ENCODE data around the gene RND2. TPM values are rescaled to one million over a fixed set of nuclear protein-coding genes. Genes with fewer than 3 reads are reported as not detected.

RND2 gene
- total and polyA plus RNA-seq, 9 of the 15 experiments (the other 6 are each of a cell fraction or from before 2014, with no cell fraction given): 0.15 to 1.9 (median 0.98) TPM

DNA sequence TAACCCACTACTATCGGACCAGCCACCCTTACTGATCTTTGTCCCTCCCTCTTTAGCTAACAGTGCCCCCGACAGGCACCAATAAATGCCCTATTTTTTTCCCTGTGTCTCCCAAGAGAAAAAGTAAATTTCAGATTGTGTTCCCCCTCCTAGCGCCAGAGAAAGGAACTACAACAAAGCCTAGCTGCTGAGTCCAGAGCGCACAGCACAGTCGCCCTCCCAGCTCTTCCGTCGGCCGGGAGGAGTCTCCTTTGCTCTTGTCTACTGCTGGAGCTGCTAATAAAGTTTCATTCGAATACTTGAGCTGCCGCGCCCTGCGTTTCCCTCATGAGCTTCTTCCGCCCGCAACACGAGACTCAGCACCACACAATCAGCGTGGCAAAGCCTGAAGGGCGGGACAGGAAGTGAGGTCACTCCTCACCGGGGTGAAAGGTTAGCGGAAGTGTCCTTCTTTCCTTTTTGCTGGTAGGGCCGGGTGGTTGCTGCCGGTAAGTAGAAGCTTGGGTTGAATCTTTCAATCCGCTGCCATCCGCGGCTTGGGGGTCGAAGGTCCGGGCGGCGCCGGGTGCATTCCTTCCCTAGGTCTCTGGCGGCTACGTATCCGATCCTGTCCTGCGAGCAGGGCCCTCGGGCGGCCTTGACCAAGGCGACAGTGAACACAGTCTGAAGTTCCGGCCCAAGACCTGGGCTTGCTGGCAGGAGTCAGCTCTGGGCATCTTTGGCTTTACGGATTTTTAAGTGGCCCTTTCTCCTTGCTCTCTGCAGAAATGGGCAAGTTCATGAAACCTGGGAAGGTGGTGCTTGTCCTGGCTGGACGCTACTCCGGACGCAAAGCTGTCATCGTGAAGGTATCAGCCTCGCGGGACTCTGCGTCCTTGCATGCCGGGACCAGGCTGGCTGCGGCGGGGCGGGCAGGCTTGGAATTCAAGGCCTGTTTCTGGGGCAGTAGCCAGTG lies 26.8 kb upstream of the RND2 start, which contains the start of gene RPL27 (continued):
- TF ChIP-seq, protein P1, sequence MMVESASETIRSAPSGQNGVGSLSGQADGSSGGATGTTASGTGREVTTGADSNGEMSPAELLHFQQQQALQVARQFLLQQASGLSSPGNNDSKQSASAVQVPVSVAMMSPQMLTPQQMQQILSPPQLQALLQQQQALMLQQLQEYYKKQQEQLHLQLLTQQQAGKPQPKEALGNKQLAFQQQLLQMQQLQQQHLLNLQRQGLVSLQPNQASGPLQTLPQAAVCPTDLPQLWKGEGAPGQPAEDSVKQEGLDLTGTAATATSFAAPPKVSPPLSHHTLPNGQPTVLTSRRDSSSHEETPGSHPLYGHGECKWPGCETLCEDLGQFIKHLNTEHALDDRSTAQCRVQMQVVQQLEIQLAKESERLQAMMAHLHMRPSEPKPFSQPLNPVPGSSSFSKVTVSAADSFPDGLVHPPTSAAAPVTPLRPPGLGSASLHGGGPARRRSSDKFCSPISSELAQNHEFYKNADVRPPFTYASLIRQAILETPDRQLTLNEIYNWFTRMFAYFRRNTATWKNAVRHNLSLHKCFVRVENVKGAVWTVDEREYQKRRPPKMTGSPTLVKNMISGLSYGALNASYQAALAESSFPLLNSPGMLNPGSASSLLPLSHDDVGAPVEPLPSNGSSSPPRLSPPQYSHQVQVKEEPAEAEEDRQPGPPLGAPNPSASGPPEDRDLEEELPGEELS (CRISPR knock-in tag; IDR thresholded peaks at IDR 0.05; ENCODE audit: borderline replicate concordance): no peak
- peak; percentile 29; the same call in 1 of the 2 replicates for TF ChIP-seq STAT5A (IDR thresholded peaks at IDR 0.05; ENCODE audit: borderline replicate concordance, low read length)
- TF ChIP-seq, protein P2, sequence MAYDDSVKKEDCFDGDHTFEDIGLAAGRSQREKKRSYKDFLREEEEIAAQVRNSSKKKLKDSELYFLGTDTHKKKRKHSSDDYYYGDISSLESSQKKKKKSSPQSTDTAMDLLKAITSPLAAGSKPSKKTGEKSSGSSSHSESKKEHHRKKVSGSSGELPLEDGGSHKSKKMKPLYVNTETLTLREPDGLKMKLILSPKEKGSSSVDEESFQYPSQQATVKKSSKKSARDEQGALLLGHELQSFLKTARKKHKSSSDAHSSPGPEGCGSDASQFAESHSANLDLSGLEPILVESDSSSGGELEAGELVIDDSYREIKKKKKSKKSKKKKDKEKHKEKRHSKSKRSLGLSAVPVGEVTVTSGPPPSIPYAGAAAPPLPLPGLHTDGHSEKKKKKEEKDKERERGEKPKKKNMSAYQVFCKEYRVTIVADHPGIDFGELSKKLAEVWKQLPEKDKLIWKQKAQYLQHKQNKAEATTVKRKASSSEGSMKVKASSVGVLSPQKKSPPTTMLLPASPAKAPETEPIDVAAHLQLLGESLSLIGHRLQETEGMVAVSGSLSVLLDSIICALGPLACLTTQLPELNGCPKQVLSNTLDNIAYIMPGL (CRISPR knock-in tag; IDR thresholded peaks at IDR 0.05): peak; percentile 90
- TF ChIP-seq, protein P3, sequence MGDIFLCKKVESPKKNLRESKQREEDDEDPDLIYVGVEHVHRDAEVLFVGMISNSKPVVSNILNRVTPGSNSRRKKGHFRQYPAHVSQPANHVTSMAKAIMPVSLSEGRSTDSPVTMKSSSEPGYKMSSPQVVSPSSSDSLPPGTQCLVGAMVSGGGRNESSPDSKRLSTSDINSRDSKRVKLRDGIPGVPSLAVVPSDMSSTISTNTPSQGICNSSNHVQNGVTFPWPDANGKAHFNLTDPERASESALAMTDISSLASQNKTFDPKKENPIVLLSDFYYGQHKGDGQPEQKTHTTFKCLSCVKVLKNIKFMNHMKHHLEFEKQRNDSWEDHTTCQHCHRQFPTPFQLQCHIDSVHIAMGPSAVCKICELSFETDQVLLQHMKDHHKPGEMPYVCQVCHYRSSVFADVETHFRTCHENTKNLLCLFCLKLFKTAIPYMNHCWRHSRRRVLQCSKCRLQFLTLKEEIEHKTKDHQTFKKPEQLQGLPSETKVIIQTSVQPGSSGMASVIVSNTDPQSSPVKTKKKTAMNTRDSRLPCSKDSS (IDR thresholded peaks at IDR 0.05; ENCODE audit: low read depth, partially characterized antibody): no peak
- TF ChIP-seq ZC3H11A (IDR thresholded peaks at IDR 0.05; ENCODE audit: low read depth, low read length): 0 out of 2 replicates have a peak, but pooled peaks have one; percentile 40
- TF ChIP-seq, protein P4, sequence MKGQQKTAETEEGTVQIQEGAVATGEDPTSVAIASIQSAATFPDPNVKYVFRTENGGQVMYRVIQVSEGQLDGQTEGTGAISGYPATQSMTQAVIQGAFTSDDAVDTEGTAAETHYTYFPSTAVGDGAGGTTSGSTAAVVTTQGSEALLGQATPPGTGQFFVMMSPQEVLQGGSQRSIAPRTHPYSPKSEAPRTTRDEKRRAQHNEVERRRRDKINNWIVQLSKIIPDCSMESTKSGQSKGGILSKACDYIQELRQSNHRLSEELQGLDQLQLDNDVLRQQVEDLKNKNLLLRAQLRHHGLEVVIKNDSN (CRISPR knock-in tag; IDR thresholded peaks at IDR 0.05): peak; percentile 69
- TF ChIP-seq BDP1 (IDR thresholded peaks at IDR 0.05; ENCODE audit: insufficient read depth, insufficient read length): no peak
- no peak for TF ChIP-seq HIVEP1 (CRISPR knock-in tag; IDR thresholded peaks at IDR 0.05)
- TF ChIP-seq, protein P5, sequence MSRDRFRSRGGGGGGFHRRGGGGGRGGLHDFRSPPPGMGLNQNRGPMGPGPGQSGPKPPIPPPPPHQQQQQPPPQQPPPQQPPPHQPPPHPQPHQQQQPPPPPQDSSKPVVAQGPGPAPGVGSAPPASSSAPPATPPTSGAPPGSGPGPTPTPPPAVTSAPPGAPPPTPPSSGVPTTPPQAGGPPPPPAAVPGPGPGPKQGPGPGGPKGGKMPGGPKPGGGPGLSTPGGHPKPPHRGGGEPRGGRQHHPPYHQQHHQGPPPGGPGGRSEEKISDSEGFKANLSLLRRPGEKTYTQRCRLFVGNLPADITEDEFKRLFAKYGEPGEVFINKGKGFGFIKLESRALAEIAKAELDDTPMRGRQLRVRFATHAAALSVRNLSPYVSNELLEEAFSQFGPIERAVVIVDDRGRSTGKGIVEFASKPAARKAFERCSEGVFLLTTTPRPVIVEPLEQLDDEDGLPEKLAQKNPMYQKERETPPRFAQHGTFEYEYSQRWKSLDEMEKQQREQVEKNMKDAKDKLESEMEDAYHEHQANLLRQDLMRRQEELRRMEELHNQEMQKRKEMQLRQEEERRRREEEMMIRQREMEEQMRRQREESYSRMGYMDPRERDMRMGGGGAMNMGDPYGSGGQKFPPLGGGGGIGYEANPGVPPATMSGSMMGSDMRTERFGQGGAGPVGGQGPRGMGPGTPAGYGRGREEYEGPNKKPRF (IDR thresholded peaks at IDR 0.05; ENCODE audit: low read depth, low read length): no peak
- TF ChIP-seq ZNF79 (CRISPR knock-in tag; IDR thresholded peaks at IDR 0.05; ENCODE audit: low read depth): no peak
- TF ChIP-seq ZFP36 (IDR thresholded peaks at IDR 0.05; ENCODE audit: low read depth, low read length, partially characterized antibody): no peak
- TF ChIP-seq ARID2 (IDR thresholded peaks at IDR 0.05): no peak
- peak; percentile 91 to 97 for TF ChIP-seq TEAD1 (CRISPR knock-in tag; IDR thresholded peaks at IDR 0.05)
- no peak for TF ChIP-seq ZNF583 (CRISPR knock-in tag; IDR thresholded peaks at IDR 0.05)
- TF ChIP-seq RFX1 (IDR thresholded peaks at IDR 0.05): no peak
- TF ChIP-seq ZNF384 (IDR thresholded peaks at IDR 0.05; ENCODE audit: low read depth, low read length): peak; percentile 90

Data from K562 (cell line).